ENCODE measurements around the gene AGPAT3. TPM values are rescaled to one million over a fixed set of nuclear protein-coding genes. Genes with fewer than 3 reads are reported as not detected.
A peak's percentile ranks its signal among the peaks of the same experiment; 100 is the strongest.

AGPAT3 gene
- total and polyA plus RNA-seq, 7 experiments from 2014 or later = 11.4 to 121 (median 62.5) TPM

GRCh38 chr21:44010429-44010828 lies 145.4 kb downstream of the AGPAT3 start:
- H3K4me1 ChIP-seq (ENCODE audit: control insufficient read depth in 2 of 2, insufficient read depth in 2 of 2, low read length in 2 of 2) = peaks cover 14 to 21% of the 10 kb centered on the region in 2 donors
- no peak overlapping the region for H3K4me3 ChIP-seq (ENCODE audit: low read length)
- no peaks in the 10 kb centered on the region for H3K27me3 ChIP-seq (ENCODE audit: control insufficient read depth in 2 of 2, insufficient read depth in 2 of 2, low read length in 2 of 2)
- ChIA-PET CTCF (no interaction called here), POLR2A (interaction anchor here (2.1 to 5.3 kb wide), 2 partner anchors 10 to 74 kb away, joined by 9 to 46 read pairs; no protein-coding TSS in a partner anchor)
- DNase-seq (no peak), ATAC-seq (no peak)
- no peaks in the 10 kb centered on the region for H3K36me3 ChIP-seq (ENCODE audit: control insufficient read depth in 2 of 3, insufficient read depth in 3 of 3, low read length in 3 of 3)
- peak overlapping the region in 7 of 10 donors; percentile 12 to 90 (median 54) for H3K4me3 Mint-ChIP-seq
- peak overlapping the region; percentile 92 for H3K27ac ChIP-seq (ENCODE audit: low read depth, low read length)
- H3K9me3 Mint-ChIP-seq = peaks cover 0 to 2% (median 0%) of the 10 kb centered on the region in 11 donors
- intact Hi-C loops (cut with micrococcal nuclease) = loop anchor here in 1 of 2 donors (5.0 to 10.0 kb wide), 5 partner anchors 93 to 1038 kb away; partner anchors contain the start of genes PKNOX1, SUMO3 and UBE2G2
- peaks cover 0 to 12% (median 4%) of the 10 kb centered on the region in 5 donors for H3K36me3 Mint-ChIP-seq
- H3K4me1 Mint-ChIP-seq = peaks cover 27 to 42% (median 37%) of the 10 kb centered on the region in 7 donors
- peak overlapping the region in 8 of 9 donors; percentile 35 to 95 (median 80) for H3K27ac Mint-ChIP-seq
- H3K9me3 ChIP-seq (ENCODE audit: control insufficient read depth in 2 of 3, low read length in 3 of 3) = no peaks in the 10 kb centered on the region
- H3K27me3 Mint-ChIP-seq = no peaks in the 10 kb centered on the region

- Histone ChIP-seq H3K27me3 (ENCODE audit: control insufficient read depth in 2 of 2, insufficient read depth in 2 of 2, low read length in 2 of 2) (no peaks in the 10 kb centered on the region), H3K27ac (ENCODE audit: low read depth, low read length) (peak overlapping the region; percentile 92), H3K36me3 (ENCODE audit: control insufficient read depth in 2 of 3, insufficient read depth in 3 of 3, low read length in 3 of 3) (no peaks in the 10 kb centered on the region), H3K4me1 (ENCODE audit: control insufficient read depth in 2 of 2, insufficient read depth in 2 of 2, low read length in 2 of 2) (peaks cover 21 to 28% of the 10 kb centered on the region in 2 donors), H3K9me3 (ENCODE audit: control insufficient read depth in 2 of 3, low read length in 3 of 3) (no peaks in the 10 kb centered on the region), H3K4me3 (ENCODE audit: low read length) (peak overlapping the region; percentile 57)
- DNase-seq (no peak), ATAC-seq (no peak)
- intact Hi-C loops (cut with micrococcal nuclease) = loop anchor here in 1 of 2 donors (5.0 to 10.0 kb wide), 5 partner anchors 94 to 1039 kb away; partner anchors contain the start of genes PKNOX1, SUMO3 and UBE2G2
- Mint-ChIP-seq H3K4me1 (peaks cover 31 to 49% (median 42%) of the 10 kb centered on the region in 7 donors), H3K4me3 (peak overlapping the region; percentile 83 to 92 (median 88)), H3K9me3 (peaks cover 0 to 2% (median 0%) of the 10 kb centered on the region in 11 donors), H3K36me3 (peaks cover 0 to 12% (median 4%) of the 10 kb centered on the region in 5 donors), H3K27me3 (no peaks in the 10 kb centered on the region), H3K27ac (peak overlapping the region; percentile 86 to 96 (median 95))
- CTCF ChIA-PET = no interaction called here
- POLR2A ChIA-PET = interaction anchor here (1.1 to 5.3 kb wide), 3 partner anchors 9 to 82 kb away, joined by 3 to 46 read pairs (median 9); no protein-coding TSS in a partner anchor
Measured at GRCh38 chr21:44011123-44011522, 146.1 kb downstream of the AGPAT3 start.

GRCh38 chr21:44011579-44012473 lies 146.8 kb downstream of the AGPAT3 start, which contains the start of gene TRAPPC10:
TRAPPC10 (plus strand) TSS chr21:44012309; CDS start chr21:44012494, 185 bp downstream.
- no peaks in the 10 kb centered on the region for H3K27me3 Mint-ChIP-seq
- ChIA-PET CTCF (no interaction called here), POLR2A (interaction anchor here (0.6 to 5.3 kb wide), 6 partner anchors 8 to 329 kb away, joined by 3 to 46 read pairs (median 5); no protein-coding TSS in a partner anchor)
- peaks cover 36 to 51% (median 48%) of the 10 kb centered on the region in 7 donors for H3K4me1 Mint-ChIP-seq
- peaks cover 0 to 12% (median 4%) of the 10 kb centered on the region in 5 donors for H3K36me3 Mint-ChIP-seq
- DNase-seq (peak; percentile 60 to 91 (median 73)), ATAC-seq (peak; percentile 78)
- H3K27ac Mint-ChIP-seq = peak within 1 kb of the TSS; percentile 92 to 96 (median 95)
- peak within 1 kb of the TSS; percentile 87 to 97 (median 93) for H3K4me3 Mint-ChIP-seq
- H3K36me3 ChIP-seq (ENCODE audit: control insufficient read depth in 2 of 3, insufficient read depth in 3 of 3, low read length in 3 of 3) = no peaks in the 10 kb centered on the region
- peaks cover 0 to 2% (median 0%) of the 10 kb centered on the region in 11 donors for H3K9me3 Mint-ChIP-seq
- no peaks in the 10 kb centered on the region for H3K27me3 ChIP-seq (ENCODE audit: control insufficient read depth in 2 of 2, insufficient read depth in 2 of 2, low read length in 2 of 2)
- intact Hi-C loops (cut with micrococcal nuclease) = loop anchor here in 1 of 2 donors (1.0 to 10.0 kb wide), 9 partner anchors 15 to 1040 kb away; partner anchors contain the start of genes LRRC3, PKNOX1, SUMO3 and UBE2G2
- no peaks in the 10 kb centered on the region for H3K9me3 ChIP-seq (ENCODE audit: control insufficient read depth in 2 of 3, low read length in 3 of 3)
- peak within 1 kb of the TSS; percentile 63 for H3K4me3 ChIP-seq (ENCODE audit: low read length)
- peak within 1 kb of the TSS; percentile 92 for H3K27ac ChIP-seq (ENCODE audit: low read depth, low read length)
- peaks cover 24 to 31% of the 10 kb centered on the region in 2 donors for H3K4me1 ChIP-seq (ENCODE audit: control insufficient read depth in 2 of 2, insufficient read depth in 2 of 2, low read length in 2 of 2)

- no peaks in the 10 kb centered on the region for H3K27me3 Mint-ChIP-seq
Measured at GRCh38 chr21:44012474-44013379, 147.7 kb downstream of the AGPAT3 start.

GRCh38 chr21:44013380-44014088 lies 148.5 kb downstream of the AGPAT3 start:
- peak overlapping the region; percentile 87 to 97 (median 93) for H3K4me3 Mint-ChIP-seq
- Histone ChIP-seq H3K9me3 (ENCODE audit: control insufficient read depth in 2 of 3, low read length in 3 of 3) (no peaks in the 10 kb centered on the region), H3K4me3 (ENCODE audit: low read length) (peak overlapping the region; percentile 63), H3K4me1 (ENCODE audit: control insufficient read depth in 2 of 2, insufficient read depth in 2 of 2, low read length in 2 of 2) (peaks cover 35 to 46% of the 10 kb centered on the region in 2 donors), H3K27ac (ENCODE audit: low read depth, low read length) (peak overlapping the region; percentile 92), H3K36me3 (ENCODE audit: control insufficient read depth in 2 of 3, insufficient read depth in 3 of 3, low read length in 3 of 3) (no peaks in the 10 kb centered on the region), H3K27me3 (ENCODE audit: control insufficient read depth in 2 of 2, insufficient read depth in 2 of 2, low read length in 2 of 2) (no peaks in the 10 kb centered on the region)
- DNase-seq (peak in 8 of 9 donors; percentile 16 to 53 (median 40)), ATAC-seq (peak; percentile 40)
- H3K36me3 Mint-ChIP-seq = peaks cover 0 to 10% (median under 1%) of the 10 kb centered on the region in 5 donors
- peaks cover 49 to 66% (median 61%) of the 10 kb centered on the region in 7 donors for H3K4me1 Mint-ChIP-seq
- CTCF ChIA-PET = no interaction called here
- intact Hi-C loops (cut with micrococcal nuclease) = loop anchor here in 1 of 2 donors (2.0 to 10.0 kb wide), 8 partner anchors 13 to 1041 kb away; partner anchors contain the start of genes PKNOX1, SUMO3 and UBE2G2
- POLR2A ChIA-PET = interaction anchor here (0.6 to 5.3 kb wide), 11 partner anchors 9 to 1001 kb away, joined by 3 to 46 read pairs (median 3); no protein-coding TSS in a partner anchor
- H3K9me3 Mint-ChIP-seq = peaks cover 0 to 2% (median 0%) of the 10 kb centered on the region in 11 donors
- peak overlapping the region; percentile 90 to 96 (median 94) for H3K27ac Mint-ChIP-seq
- H3K27me3 Mint-ChIP-seq = no peaks in the 10 kb centered on the region

More at GRCh38 chr21:44012474-44013379, 147.7 kb downstream of the AGPAT3 start:
- peaks cover 27 to 38% of the 10 kb centered on the region in 2 donors for H3K4me1 ChIP-seq (ENCODE audit: control insufficient read depth in 2 of 2, insufficient read depth in 2 of 2, low read length in 2 of 2)
- Mint-ChIP-seq H3K36me3 (peaks cover 0 to 12% (median 4%) of the 10 kb centered on the region in 5 donors), H3K9me3 (peaks cover 0 to 2% (median 0%) of the 10 kb centered on the region in 11 donors), H3K4me3 (peak overlapping the region; percentile 87 to 97 (median 93)), H3K4me1 (peaks cover 42 to 58% (median 55%) of the 10 kb centered on the region in 7 donors), H3K27ac (peak overlapping the region; percentile 90 to 96 (median 94))
- ATAC-seq (peak; percentile 82), DNase-seq (peak; percentile 62 to 90 (median 67))
- peak overlapping the region; percentile 92 for H3K27ac ChIP-seq (ENCODE audit: low read depth, low read length)
- no peaks in the 10 kb centered on the region for H3K9me3 ChIP-seq (ENCODE audit: control insufficient read depth in 2 of 3, low read length in 3 of 3)
- H3K36me3 ChIP-seq (ENCODE audit: control insufficient read depth in 2 of 3, insufficient read depth in 3 of 3, low read length in 3 of 3) = no peaks in the 10 kb centered on the region
- peak overlapping the region; percentile 63 for H3K4me3 ChIP-seq (ENCODE audit: low read length)
- no peaks in the 10 kb centered on the region for H3K27me3 ChIP-seq (ENCODE audit: control insufficient read depth in 2 of 2, insufficient read depth in 2 of 2, low read length in 2 of 2)
- intact Hi-C loops (cut with micrococcal nuclease) = loop anchor here in 1 of 2 donors (1.0 to 10.0 kb wide), 9 partner anchors 14 to 1040 kb away; partner anchors contain the start of genes LRRC3, PKNOX1, SUMO3 and UBE2G2
- ChIA-PET CTCF (no interaction called here), POLR2A (interaction anchor here (0.6 to 5.3 kb wide), 8 partner anchors 7 to 328 kb away, joined by 3 to 46 read pairs (median 6); no protein-coding TSS in a partner anchor)
